Neural progenitor cell (in vitro differentiated cells): Measurements from ENCODE around the gene CAVIN2.

Source experiments
- CTCF ChIP-seq: fragments of 200-600 bp; sonication (generic); IDR thresholded peaks from 2 replicates; pipeline ENCODE4 v1.5.1; 2017; ENCODE audit warnings: antibody characterized with exemption, mild to moderate bottlenecking
- EZH2 ChIP-seq: fragments of 200-600 bp; sonication (generic); IDR thresholded peaks from 2 replicates; pipeline ENCODE4 v1.6.1; 2017; ENCODE audit warnings: antibody characterized with exemption, mild to moderate bottlenecking, moderate library complexity
- EZH2phosphoT487 ChIP-seq: fragments of 200-600 bp; sonication (generic); IDR thresholded peaks from 2 replicates; pipeline ENCODE4 v1.6.1; 2017; ENCODE audit warnings: antibody characterized with exemption

- TF ChIP-seq CTCF, result no peak
- no peak for TF ChIP-seq EZH2
- TF ChIP-seq EZH2phosphoT487, result no peak
Observed at GRCh38 chr2:191824398-191824797, 22.5 kb downstream of the CAVIN2 start.
